ENCODE results near the gene ZNF44. TPM values are rescaled to one million over a fixed set of nuclear protein-coding genes. Genes with fewer than 3 reads are reported as not detected.

ZNF44 gene
- total RNA-seq, 1 experiment from 2014 or later, result 4.8 TPM

- Mint-ChIP-seq H3K4me3 (no peak overlapping the region), H3K9me3 (peaks cover 73% of the 10 kb centered on the region), H3K36me3 (peaks cover 62% of the 10 kb centered on the region), H3K27me3 (ENCODE audit: low read depth) (peaks cover 5% of the 10 kb centered on the region), H3K4me1 (no peaks in the 10 kb centered on the region), H3K27ac (no peak overlapping the region)
- ChIA-PET CTCF (no interaction called here), POLR2A (no interaction called here)
- no peak for TF ChIP-seq ZBTB43 (CRISPR knock-in tag; IDR thresholded peaks at IDR 0.05)
- TF ChIP-seq ETV6 (CRISPR knock-in tag; IDR thresholded peaks at IDR 0.05), result no peak
- no peak for TF ChIP-seq SOX15 (CRISPR knock-in tag; IDR thresholded peaks at IDR 0.05)
- no peak for TF ChIP-seq MAX (CRISPR knock-in tag; IDR thresholded peaks at IDR 0.05)
- TF ChIP-seq NR1H2 (CRISPR knock-in tag; IDR thresholded peaks at IDR 0.05), result no peak
- TF ChIP-seq FOXP1 (CRISPR knock-in tag; IDR thresholded peaks at IDR 0.05; ENCODE audit: borderline replicate concordance), result no peak
- no peak for TF ChIP-seq NR3C1 (CRISPR knock-in tag; conservative IDR thresholded peaks at IDR 0.05; ENCODE audit: low read depth)
- TF ChIP-seq ZNF121 (CRISPR knock-in tag; IDR thresholded peaks at IDR 0.05), result no peak
- TF ChIP-seq ZNF263 (CRISPR knock-in tag; IDR thresholded peaks at IDR 0.05; ENCODE audit: low read depth), result no peak
- no peak for TF ChIP-seq CDX4 (CRISPR knock-in tag; IDR thresholded peaks at IDR 0.05; ENCODE audit: borderline replicate concordance)
- TF ChIP-seq ATF3 (CRISPR knock-in tag; conservative IDR thresholded peaks at IDR 0.05), result no peak
- DNase-seq (ENCODE audit: low spot score) (no peak), ATAC-seq (no peak)
Observed at GRCh38 chr19:12270854-12271253, 23.8 kb downstream of the ZNF44 start.

- ATAC-seq (peak; percentile 51; the same call in 1 of the 2 replicates), DNase-seq (ENCODE audit: low spot score) (no peak)
- Mint-ChIP-seq H3K36me3 (peaks cover 24% of the 10 kb centered on the region), H3K4me1 (no peaks in the 10 kb centered on the region), H3K4me3 (no peak overlapping the region), H3K27ac (no peak overlapping the region), H3K9me3 (peaks cover 56% of the 10 kb centered on the region), H3K27me3 (ENCODE audit: low read depth) (peaks cover 11% of the 10 kb centered on the region)
- ChIA-PET CTCF (no interaction called here), POLR2A (no interaction called here)
- TF ChIP-seq FOXP1 (CRISPR knock-in tag; IDR thresholded peaks at IDR 0.05; ENCODE audit: borderline replicate concordance) (no peak), GABPB1 (CRISPR knock-in tag; IDR thresholded peaks at IDR 0.05) (no peak), GRHL2 (CRISPR knock-in tag; IDR thresholded peaks at IDR 0.05; ENCODE audit: insufficient replicate concordance, severe bottlenecking) (no peak), NFE2L1 (CRISPR knock-in tag; IDR thresholded peaks at IDR 0.05) (no peak), CDX4 (CRISPR knock-in tag; IDR thresholded peaks at IDR 0.05; ENCODE audit: borderline replicate concordance) (no peak), HMGXB4 (CRISPR knock-in tag; IDR thresholded peaks at IDR 0.05) (no peak), ZSCAN18 (CRISPR knock-in tag; IDR thresholded peaks at IDR 0.05) (no peak), ZNF317 (CRISPR knock-in tag; IDR thresholded peaks at IDR 0.05; ENCODE audit: borderline replicate concordance, low read depth) (no peak), ESRRA (CRISPR knock-in tag; IDR thresholded peaks at IDR 0.05; ENCODE audit: borderline replicate concordance) (no peak), ZNF671 (CRISPR knock-in tag; IDR thresholded peaks at IDR 0.05) (no peak), OVOL2 (CRISPR knock-in tag; IDR thresholded peaks at IDR 0.05; ENCODE audit: borderline replicate concordance) (no peak), MYBL2 (CRISPR knock-in tag; IDR thresholded peaks at IDR 0.05) (no peak)
Observed at GRCh38 chr19:12265921-12266704, 28.6 kb downstream of the ZNF44 start.
